GM19025 (cell line): ENCODE data around the gene SMIM43.

ENCODE experiments used
- ATAC-seq: cut with Tn5 transposase; IDR thresholded peaks from one replicate; pipeline ENCODE4 v1.9.1; 2021; ENCODE audit warnings: mild to moderate bottlenecking, low read depth, moderate library complexity; ENCODE audit not compliant: unreplicated experiment

SMIM43 gene

GRCh38 chr4:121764702-121765367 is at the start of gene SMIM43:
Gene SMIM43, minus strand, starts transcription at chr4:121765164. Its CDS starts 59 bp downstream, at chr4:121765105.
- ATAC-seq, result no peak

- no peak for ATAC-seq
Measured at GRCh38 chr4:121814756-121815155, 49.8 kb upstream of the SMIM43 start.

- ATAC-seq, result no peak
Measured at GRCh38 chr4:121811122-121811521, 46.2 kb upstream of the SMIM43 start.

GRCh38 chr4:121806411-121806810 is 41.4 kb upstream of the SMIM43 start:
- no peak for ATAC-seq

GRCh38 chr4:121801715-121802075 is 36.7 kb upstream of the SMIM43 start:
- no peak for ATAC-seq

GRCh38 chr4:121800961-121801714 is 36.2 kb upstream of the SMIM43 start, which contains the start of gene EXOSC9:
Gene EXOSC9, plus strand, starts transcription at chr4:121801323. Its CDS starts 102 bp downstream, at chr4:121801425.
- peak; percentile 81 for ATAC-seq

- ATAC-seq, result peak; percentile 14
Measured at GRCh38 chr4:121800638-121800960, 35.6 kb upstream of the SMIM43 start.

GRCh38 chr4:121799867-121800501 is 35.0 kb upstream of the SMIM43 start:
- ATAC-seq, result no peak

- ATAC-seq, result no peak
Measured at GRCh38 chr4:121799208-121799823, 34.4 kb upstream of the SMIM43 start.

- ATAC-seq, result no peak
Measured at GRCh38 chr4:121796283-121796682, 31.3 kb upstream of the SMIM43 start.

- ATAC-seq, result no peak
Measured at GRCh38 chr4:121794505-121795188, 29.7 kb upstream of the SMIM43 start.

GRCh38 chr4:121792966-121793365 is 28.0 kb upstream of the SMIM43 start:
- ATAC-seq, result no peak

- ATAC-seq, result no peak
Measured at GRCh38 chr4:121791481-121791880, 26.5 kb upstream of the SMIM43 start.

GRCh38 chr4:121790976-121791375 is 26.0 kb upstream of the SMIM43 start:
- no peak for ATAC-seq

GRCh38 chr4:121789960-121790829 is 25.2 kb upstream of the SMIM43 start:
- no peak for ATAC-seq

GRCh38 chr4:121789455-121789854 is 24.5 kb upstream of the SMIM43 start:
- ATAC-seq, result no peak

- ATAC-seq, result peak; percentile 75
Measured at GRCh38 chr4:121788896-121789295, 23.9 kb upstream of the SMIM43 start.

- ATAC-seq, result no peak
Measured at GRCh38 chr4:121786221-121786620, 21.3 kb upstream of the SMIM43 start.

- ATAC-seq, result no peak
Measured at GRCh38 chr4:121785479-121785878, 20.5 kb upstream of the SMIM43 start.

- no peak for ATAC-seq
Measured at GRCh38 chr4:121784975-121785374, 20.0 kb upstream of the SMIM43 start.
